HEK293 (cell line): ENCODE results near the gene RALGAPA1.
"Not testable (repeated sequence)": the region's sequence is repeated elsewhere in the genome, so short reads cannot be mapped to it uniquely, and the experiment has no call there.

Source experiments
- CTCF ChIA-PET: fragments of 350-600 bp; formaldehyde crosslinking; extraction: SDS; loops from one replicate; lab custom pipeline; 2021; ENCODE audit warnings: antibody characterized with exemption; lab: Yijun Ruan, JAX
- POLR2A ChIA-PET: fragments of 300-600 bp; formaldehyde crosslinking; extraction: SDS; loops from one replicate; lab custom pipeline; 2020; ENCODE audit warnings: antibody characterized with exemption, inconsistent platforms; lab: Yijun Ruan, JAX
- H3K27ac ChIP-seq: fragments of 200-500 bp; sonication (Bioruptor generic); 2 replicates; pipeline ENCODE4 v1.5.1; 2014; ENCODE audit warnings: low read depth, low read length, control low read depth, inconsistent platforms; ENCODE audit errors: extremely low read depth
- H3K36me3 ChIP-seq, 2 experiments: fragments of 200-500 bp in 1 of 2; sonication (Bioruptor generic) in 1 of 2; 1 replicate in 1 of 2; 2 replicates in 1 of 2; pipeline ENCODE4 v1.5.1; 2014 to 2017; ENCODE audit warnings: inconsistent platforms in 2 of 2, low read length in 2 of 2; ENCODE audit not compliant: control insufficient read depth in 2 of 2, insufficient read depth in 1 of 2
- H3K4me1 ChIP-seq: fragments of 200-500 bp; sonication (Bioruptor generic); 2 replicates; pipeline ENCODE4 v1.5.1; 2014; ENCODE audit warnings: mild to moderate bottlenecking, low read length, inconsistent platforms; ENCODE audit not compliant: control insufficient read depth, insufficient read depth
- H3K4me3 ChIP-seq: 2 replicates; pipeline ENCODE4 v1.5.1; 2011; ENCODE audit warnings: low read depth, mild to moderate bottlenecking, control low read depth, low read length, moderate library complexity
- H3K9me3 ChIP-seq: fragments of 200-500 bp; sonication (Bioruptor generic); 2 replicates; pipeline ENCODE4 v1.5.1; 2014; ENCODE audit warnings: low read depth, low read length, inconsistent platforms; ENCODE audit not compliant: control insufficient read depth, insufficient read depth
- SP3 ChIP-seq: fragments of 450-650 bp; formaldehyde crosslinking; IDR thresholded peaks from 2 replicates; pipeline ENCODE4 v1.5.1; 2016; ENCODE audit warnings: missing biosample characterization, missing genetic modification characterization
- SP7 ChIP-seq: fragments of 450-650 bp; formaldehyde crosslinking; IDR thresholded peaks from 2 replicates; pipeline ENCODE4 v1.5.1; 2016; ENCODE audit warnings: missing biosample characterization, missing genetic modification characterization
- ZBTB1 ChIP-seq: fragments of 450-650 bp; formaldehyde crosslinking; IDR thresholded peaks from 2 replicates; pipeline ENCODE4 v1.5.1; 2016; ENCODE audit warnings: missing biosample characterization, missing genetic modification characterization
- ZNF121 ChIP-seq: fragments of 450-650 bp; formaldehyde crosslinking; IDR thresholded peaks from 2 replicates; pipeline ENCODE4 v1.5.1; 2016; ENCODE audit warnings: missing biosample characterization, missing genetic modification characterization
- ZNF211 ChIP-seq: fragments of 450-650 bp; formaldehyde crosslinking; IDR thresholded peaks from 2 replicates; pipeline ENCODE4 v1.5.1; 2016; ENCODE audit warnings: low read depth, missing biosample characterization, missing genetic modification characterization
- ZNF324 ChIP-seq: fragments of 450-650 bp; formaldehyde crosslinking; IDR thresholded peaks from 2 replicates; pipeline ENCODE4 v1.5.1; 2016; ENCODE audit warnings: missing biosample characterization, missing genetic modification characterization
- ZNF510 ChIP-seq: fragments of 450-650 bp; formaldehyde crosslinking; IDR thresholded peaks from 2 replicates; pipeline ENCODE4 v1.5.1; 2018; ENCODE audit warnings: mild to moderate bottlenecking, missing genetic modification characterization, missing biosample characterization; ENCODE audit not compliant: insufficient replicate concordance
- ZNF558 ChIP-seq: fragments of 450-650 bp; formaldehyde crosslinking; IDR thresholded peaks from 2 replicates; pipeline ENCODE4 v1.5.1; 2016; ENCODE audit warnings: missing biosample characterization, missing genetic modification characterization
- ZNF670 ChIP-seq: fragments of 450-650 bp; formaldehyde crosslinking; IDR thresholded peaks from 2 replicates; pipeline ENCODE4 v1.5.1; 2016; ENCODE audit warnings: missing biosample characterization, missing genetic modification characterization, low read depth
- ZNF76 ChIP-seq: fragments of 450-650 bp; formaldehyde crosslinking; IDR thresholded peaks from 2 replicates; pipeline ENCODE4; 2016; ENCODE audit warnings: low read depth, missing biosample characterization, missing genetic modification characterization, borderline replicate concordance
- ZNF777 ChIP-seq: fragments of 450-650 bp; formaldehyde crosslinking; IDR thresholded peaks from 2 replicates; pipeline ENCODE4 v1.5.1; 2017; ENCODE audit warnings: missing biosample characterization, missing genetic modification characterization, borderline replicate concordance
- ZNF791 ChIP-seq: fragments of 450-650 bp; formaldehyde crosslinking; IDR thresholded peaks from 2 replicates; pipeline ENCODE4 v1.5.1; 2016; ENCODE audit warnings: missing biosample characterization, missing genetic modification characterization
- ZNF830 ChIP-seq: fragments of 450-650 bp; IDR thresholded peaks from 2 replicates; pipeline ENCODE4 v1.5.0; 2018; ENCODE audit warnings: missing biosample characterization, missing genetic modification characterization, low read depth, mild to moderate bottlenecking, moderate library complexity
- ZSCAN30 ChIP-seq: fragments of 450-650 bp; IDR thresholded peaks from 2 replicates; pipeline ENCODE4 v1.5.1; 2018; ENCODE audit warnings: missing biosample characterization, mild to moderate bottlenecking, missing genetic modification characterization, moderate library complexity
- TF ChIP-seq, protein P1 (sequence below): fragments of 450-650 bp; formaldehyde crosslinking; IDR thresholded peaks from 2 replicates; pipeline ENCODE4 v1.5.1; 2016; ENCODE audit warnings: missing biosample characterization, missing genetic modification characterization

The RALGAPA1 gene

GRCh38 chr14:35777550-35777949 lies 31.5 kb downstream of the RALGAPA1 start:
- TF ChIP-seq ZNF121 (tag by site-specific recombination), result peak; percentile 64
- CTCF ChIA-PET, POLR2A ChIA-PET, H3K9me3 ChIP-seq, H3K27ac ChIP-seq, H3K4me3 ChIP-seq, H3K36me3 ChIP-seq, H3K4me1 ChIP-seq: not testable (repeated sequence)

DNA sequence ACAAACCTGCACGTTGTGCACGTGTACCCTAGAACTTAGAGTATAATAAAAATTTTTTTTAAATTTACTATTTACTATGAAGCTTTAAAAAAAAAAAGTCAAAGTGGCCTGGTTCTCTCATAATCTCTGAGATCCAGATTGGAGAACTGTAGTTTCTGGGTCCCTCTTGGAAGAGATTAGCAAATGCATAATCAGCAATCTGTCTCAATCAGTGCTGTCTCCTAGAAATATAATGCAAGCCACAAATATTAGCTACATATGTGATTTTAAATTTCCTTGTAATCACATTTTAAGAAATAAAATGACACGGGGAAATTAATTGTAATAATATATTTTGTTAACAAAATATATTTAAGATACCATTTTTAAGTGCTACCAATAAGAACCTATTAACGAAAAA lies 32.3 kb downstream of the RALGAPA1 start:
- ChIA-PET POLR2A (interaction anchor here (1.0 kb wide), 1 partner anchor 50 kb away, joined by 3 read pairs; no protein-coding TSS in a partner anchor), CTCF (interaction anchor here (0.6 kb wide), 3 partner anchors 15 to 777 kb away, joined by 4 to 5 read pairs (median 5); no protein-coding TSS in a partner anchor)
- H3K36me3 ChIP-seq, result peaks cover 0 to 14% of the 10 kb centered on the region in 2 experiments; a peak in 2 of 3 replicates
- H3K4me3 ChIP-seq, result no peak overlapping the region
- H3K27ac ChIP-seq, result no peak overlapping the region
- TF ChIP-seq ZNF791, result no peak
- TF ChIP-seq ZNF670 (tag by site-specific recombination), result no peak
- no peak for TF ChIP-seq SP3 (tag by site-specific recombination)
- no peak for TF ChIP-seq ZBTB1
- no peak for TF ChIP-seq ZNF76 (tag by site-specific recombination)
- TF ChIP-seq ZNF830 (tag by site-specific recombination), result no peak
- no peak for TF ChIP-seq ZSCAN30 (tag by site-specific recombination)
- no peak for TF ChIP-seq ZNF324 (tag by site-specific recombination)
- TF ChIP-seq, protein P1, sequence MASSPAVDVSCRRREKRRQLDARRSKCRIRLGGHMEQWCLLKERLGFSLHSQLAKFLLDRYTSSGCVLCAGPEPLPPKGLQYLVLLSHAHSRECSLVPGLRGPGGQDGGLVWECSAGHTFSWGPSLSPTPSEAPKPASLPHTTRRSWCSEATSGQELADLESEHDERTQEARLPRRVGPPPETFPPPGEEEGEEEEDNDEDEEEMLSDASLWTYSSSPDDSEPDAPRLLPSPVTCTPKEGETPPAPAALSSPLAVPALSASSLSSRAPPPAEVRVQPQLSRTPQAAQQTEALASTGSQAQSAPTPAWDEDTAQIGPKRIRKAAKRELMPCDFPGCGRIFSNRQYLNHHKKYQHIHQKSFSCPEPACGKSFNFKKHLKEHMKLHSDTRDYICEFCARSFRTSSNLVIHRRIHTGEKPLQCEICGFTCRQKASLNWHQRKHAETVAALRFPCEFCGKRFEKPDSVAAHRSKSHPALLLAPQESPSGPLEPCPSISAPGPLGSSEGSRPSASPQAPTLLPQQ, result no peak
- no peak for TF ChIP-seq SP7 (tag by site-specific recombination)
- no peaks in the 10 kb centered on the region; the same call in 1 of the 2 replicates for H3K9me3 ChIP-seq
- H3K4me1 ChIP-seq, result no peaks in the 10 kb centered on the region

GRCh38 chr14:35776085-35776484 lies 33.0 kb downstream of the RALGAPA1 start:
- POLR2A ChIA-PET, result interaction anchor here (1.0 kb wide), 1 partner anchor 51 kb away, joined by 3 read pairs; no protein-coding TSS in a partner anchor
- not testable (repeated sequence) for H3K4me1 ChIP-seq, H3K27ac ChIP-seq, H3K4me3 ChIP-seq, H3K9me3 ChIP-seq
- CTCF ChIA-PET, result interaction anchor here (0.6 kb wide), 1 partner anchor 778 kb away, joined by 4 read pairs; no protein-coding TSS in a partner anchor
- H3K36me3 ChIP-seq, result peaks cover 0 to 17% of the 10 kb centered on the region in 2 experiments; a peak in 2 of 3 replicates

DNA sequence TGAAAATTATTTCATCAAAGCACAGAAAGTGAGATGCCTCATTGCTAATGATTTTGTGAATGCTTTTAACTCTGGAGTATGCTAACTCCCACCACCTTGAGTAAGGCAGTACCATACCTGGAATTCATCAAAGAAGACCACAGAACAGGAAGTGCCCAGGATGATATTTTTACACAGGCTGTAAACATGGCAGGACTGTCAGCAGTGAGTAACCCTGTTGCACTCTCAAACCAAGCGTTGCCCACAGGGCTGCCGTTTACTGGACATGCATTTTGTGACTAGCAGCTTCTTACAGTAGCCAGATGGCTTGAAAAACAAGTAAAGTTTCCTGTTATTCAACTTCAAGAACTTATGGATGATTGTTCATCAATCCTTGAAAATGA lies 42.4 kb downstream of the RALGAPA1 start:
- Histone ChIP-seq H3K9me3 (no peaks in the 10 kb centered on the region), H3K36me3 (peaks cover 2 to 9% of the 10 kb centered on the region in 2 experiments; a peak in 2 of 3 replicates), H3K4me1 (no peaks in the 10 kb centered on the region), H3K27ac (no peak overlapping the region), H3K4me3 (no peak overlapping the region)
- ChIA-PET POLR2A (no interaction called here), CTCF (interaction anchor here (0.6 kb wide), 1 partner anchor 329 kb away, joined by 3 read pairs; no protein-coding TSS in a partner anchor)
- TF ChIP-seq ZNF211 (tag by site-specific recombination), result no peak
- TF ChIP-seq ZNF558 (tag by site-specific recombination), result no peak
- TF ChIP-seq ZNF777 (tag by site-specific recombination), result no peak
- TF ChIP-seq ZNF510, result no peak
